SK-N-SH (cell line): ENCODE results near the gene LIMK1. TPM values are rescaled to one million over a fixed set of nuclear protein-coding genes. Genes with fewer than 3 reads are reported as not detected.

Experiments used
- CTCF ChIA-PET: fragments of 300-600, 350-600 bp; formaldehyde crosslinking; extraction: SDS; loops from one replicate; lab custom pipeline; 2021; lab: Yijun Ruan, JAX
- POLR2A ChIA-PET: fragments of 350-600 bp; sonication (Branson Sonifier 250); formaldehyde crosslinking; extraction: SDS; loops from one replicate; lab custom pipeline; 2020; ENCODE audit warnings: antibody characterized with exemption, inconsistent platforms; lab: Yijun Ruan, JAX
- DNase-seq: peaks from one replicate; pipeline ENCODE4 v3.0.0; 2012
- H2AFZ ChIP-seq: fragments of 200-600 bp; sonication (generic); 2 replicates; pipeline ENCODE4 v1.8.1; 2016; ENCODE audit warnings: antibody characterized with exemption, mild to moderate bottlenecking, low read depth
- H3F3A ChIP-seq: fragments of 200-600 bp; sonication (generic); replicated peaks from 2 replicates; pipeline ENCODE3; 2016; ENCODE audit warnings: antibody characterized with exemption, mild to moderate bottlenecking; ENCODE audit not compliant: insufficient read depth
- H3K27ac ChIP-seq, 2 experiments: fragments of 200-500 bp in 1 of 2; fragments of 200-600 bp in 1 of 2; sonication (Bioruptor generic) in 1 of 2; sonication (generic), shearing (Covaris generic) in 1 of 2; 2 replicates each; pipeline versions ENCODE4 v1.5.1 to v1.6.1; 2014 to 2016; ENCODE audit warnings: low read depth in 2 of 2, inconsistent platforms in 1 of 2, low read length in 1 of 2, mild to moderate bottlenecking in 1 of 2, mixed read lengths in 1 of 2
- H3K27me3 ChIP-seq: fragments of 200-600 bp; sonication (generic), shearing (Covaris generic); 2 replicates; pipeline ENCODE4 v1.6.1; 2016; ENCODE audit warnings: mixed run types; ENCODE audit not compliant: insufficient read depth
- H3K36me3 ChIP-seq, 2 experiments: fragments of 200-500 bp in 1 of 2; fragments of 200-600 bp in 1 of 2; sonication (Bioruptor generic) in 1 of 2; sonication (generic) in 1 of 2; replicated peaks in 1 of 2; 2 replicates each; pipeline versions ENCODE3 to v1.5.1; 2014 to 2016; ENCODE audit warnings: low read length in 1 of 2, mild to moderate bottlenecking in 1 of 2; ENCODE audit not compliant: insufficient read depth in 2 of 2, control insufficient read depth in 1 of 2
- H3K4me1 ChIP-seq, 2 experiments: fragments of 200-500 bp in 1 of 2; fragments of 200-600 bp in 1 of 2; sonication (Bioruptor generic) in 1 of 2; sonication (generic), shearing (Covaris generic) in 1 of 2; 2 replicates each; pipeline versions ENCODE4 v1.5.1 to v1.6.1; 2014 to 2016; ENCODE audit warnings: low read depth in 1 of 2, low read length in 1 of 2, mixed run types in 1 of 2; ENCODE audit not compliant: insufficient read depth in 2 of 2, control insufficient read depth in 1 of 2
- H3K4me2 ChIP-seq: fragments of 200-600 bp; sonication (generic), shearing (Covaris generic); 2 replicates; pipeline ENCODE4 v1.6.1; 2017; ENCODE audit warnings: mixed run types
- H3K4me3 ChIP-seq, 2 experiments: fragments of 200-500 bp in 1 of 2; fragments of 200-600 bp in 1 of 2; sonication (Bioruptor generic) in 1 of 2; sonication (generic), shearing (Covaris generic) in 1 of 2; 2 replicates each; pipeline versions ENCODE4 v1.5.1 to v1.8.1; 2014 to 2016; ENCODE audit warnings: low read depth in 2 of 2, inconsistent platforms in 1 of 2, low read length in 1 of 2, mild to moderate bottlenecking in 1 of 2, mixed read lengths in 1 of 2, moderate library complexity in 1 of 2
- H3K79me2 ChIP-seq: fragments of 200-600 bp; sonication (generic); 2 replicates; pipeline ENCODE4 v1.8.1; 2017; ENCODE audit warnings: mild to moderate bottlenecking; ENCODE audit not compliant: insufficient read depth
- H3K9ac ChIP-seq: fragments of 200-600 bp; sonication (generic); 2 replicates; pipeline ENCODE4 v1.6.1; 2017; ENCODE audit warnings: mixed run types
- H3K9me2 ChIP-seq: fragments of 200-600 bp; sonication (generic); 2 replicates; pipeline ENCODE4 v1.6.1; 2017; ENCODE audit warnings: mixed run types
- H3K9me3 ChIP-seq: fragments of 200-600 bp; sonication (generic); 2 replicates; pipeline ENCODE4 v1.6.1; 2017; ENCODE audit warnings: mixed run types, mild to moderate bottlenecking, moderate library complexity
- H4K20me1 ChIP-seq: fragments of 200-600 bp; sonication (generic); 2 replicates; pipeline ENCODE4 v1.6.1; 2017; ENCODE audit warnings: mild to moderate bottlenecking, mixed run types; ENCODE audit not compliant: insufficient read depth
- CTCF ChIP-seq: fragments of 200-600 bp; sonication (generic); IDR thresholded peaks from 2 replicates; pipeline ENCODE4 v1.6.1; 2017; ENCODE audit warnings: antibody characterized with exemption, mild to moderate bottlenecking, moderate library complexity
- ELF1 ChIP-seq: IDR thresholded peaks from 2 replicates; pipeline ENCODE4 v1.4.0; 2012
- EP300 ChIP-seq, 2 experiments: IDR thresholded peaks; 2 replicates each; pipeline versions ENCODE4 v1.4.0 to v1.6.1; 2012; ENCODE audit warnings: borderline replicate concordance in 1 of 2, low read depth in 1 of 2, low read length in 1 of 2
- EZH2phosphoT487 ChIP-seq: fragments of 200-600 bp; sonication (generic); IDR thresholded peaks from 2 replicates; pipeline ENCODE4 v1.6.1; 2017; ENCODE audit warnings: low read depth, mixed run types, mild to moderate bottlenecking, antibody characterized with exemption, moderate library complexity, borderline replicate concordance
- FOSL2 ChIP-seq: IDR thresholded peaks from 2 replicates; pipeline ENCODE4 v1.4.0; 2012; ENCODE audit warnings: low read depth, mild to moderate bottlenecking, moderate library complexity, borderline replicate concordance
- FOXJ3 ChIP-seq: sonication (generic); formaldehyde crosslinking; IDR thresholded peaks from 2 replicates; pipeline ENCODE4 v1.5.1; 2020; ENCODE audit warnings: mild to moderate bottlenecking, missing genetic modification reagents
- FOXM1 ChIP-seq: IDR thresholded peaks from 2 replicates; pipeline ENCODE4 v1.4.0; 2012; ENCODE audit warnings: low read depth, mild to moderate bottlenecking
- GATA2 ChIP-seq: sonication (generic); formaldehyde crosslinking; IDR thresholded peaks from 2 replicates; pipeline ENCODE4 v1.5.0; 2020; ENCODE audit warnings: mild to moderate bottlenecking, missing genetic modification reagents
- IRF3 ChIP-seq: fragments of 150-350 bp; IDR thresholded peaks from 2 replicates; pipeline ENCODE4 v1.6.1; 2016; ENCODE audit warnings: mild to moderate bottlenecking, low read depth, low read length
- NFIC ChIP-seq: IDR thresholded peaks from 2 replicates; pipeline ENCODE4 v1.4.0; 2012; ENCODE audit warnings: borderline replicate concordance
- RAD21 ChIP-seq: IDR thresholded peaks from 2 replicates; pipeline ENCODE4 v1.6.1; 2012; ENCODE audit warnings: mild to moderate bottlenecking, low read length
- REST ChIP-seq: IDR thresholded peaks from 2 replicates; pipeline ENCODE4 v1.6.1; 2012; ENCODE audit warnings: mild to moderate bottlenecking, low read depth, low read length, moderate library complexity
- RFX5 ChIP-seq: IDR thresholded peaks from 2 replicates; pipeline ENCODE4 v1.6.1; 2012; ENCODE audit warnings: mild to moderate bottlenecking, improper control_type of control experiment, low read length
- RXRA ChIP-seq: IDR thresholded peaks from 2 replicates; pipeline ENCODE4 v1.4.0; 2012; ENCODE audit warnings: low read depth, mild to moderate bottlenecking, borderline replicate concordance
- SIN3A ChIP-seq: IDR thresholded peaks from 2 replicates; pipeline ENCODE4 v1.6.1; 2012; ENCODE audit warnings: low read depth, mild to moderate bottlenecking, low read length, moderate library complexity, borderline replicate concordance
- SMC3 ChIP-seq: IDR thresholded peaks from 2 replicates; pipeline ENCODE4 v1.6.1; 2012; ENCODE audit warnings: low read depth, low read length, improper control_type of control experiment
- TAF1 ChIP-seq: IDR thresholded peaks from 2 replicates; pipeline ENCODE4 v1.6.1; 2012; ENCODE audit warnings: low read depth, mild to moderate bottlenecking, low read length, moderate library complexity, borderline replicate concordance
- TCF12 ChIP-seq: IDR thresholded peaks from 2 replicates; pipeline ENCODE4 v1.4.0; 2012
- TEAD4 ChIP-seq: IDR thresholded peaks from 2 replicates; pipeline ENCODE4 v1.4.0; 2012; ENCODE audit warnings: mild to moderate bottlenecking, borderline replicate concordance; ENCODE audit not compliant: insufficient read depth
- USF1 ChIP-seq: IDR thresholded peaks from 2 replicates; pipeline ENCODE4 v1.4.0; 2012; ENCODE audit warnings: low read depth, borderline replicate concordance
- YY1 ChIP-seq: IDR thresholded peaks from 2 replicates; pipeline ENCODE4 v1.4.0; 2012; ENCODE audit warnings: low read depth, mild to moderate bottlenecking
- ZBTB33 ChIP-seq: IDR thresholded peaks from 2 replicates; pipeline ENCODE4 v1.4.0; 2012; ENCODE audit warnings: low read depth, borderline replicate concordance
- WGBS: methylation state at CpG from one replicate; pipeline ENCODE4 v1.1.6; 2017; ENCODE audit warnings: low lambda C conversion rate; 5-methylcytosine and 5-hydroxymethylcytosine counted together
- polyA plus RNA-seq, 3 experiments: library from polyadenylated mRNA; depleted of rRNA; stranded (reverse); fragments of >200 nt; gene quantifications; 2 replicates each; pipeline ENCODE4 v1.2.3, GENCODE V29; 2012

LIMK1 gene
- polyA plus RNA-seq, 1 of the 3 experiments (the other 2 are of a cell fraction) = 86.6 TPM

GRCh38 chr7:74097937-74098614 lies 14.5 kb downstream of the LIMK1 start:
- 16% methylated on average over 10 of the region's 11 CpGs for WGBS
- peak overlapping the region; percentile 45 for H3K4me2 ChIP-seq
- peak overlapping the region; percentile 73 to 97 for H3K27ac ChIP-seq
- H2AFZ ChIP-seq = no peak overlapping the region
- no peaks in the 10 kb centered on the region for H3K9me2 ChIP-seq
- no peaks in the 10 kb centered on the region for H4K20me1 ChIP-seq
- H3K36me3 ChIP-seq = peaks cover 18 to 62% of the 10 kb centered on the region in 2 experiments
- peaks cover 26 to 38% of the 10 kb centered on the region in 2 experiments; a peak in 3 of 4 replicates for H3K4me1 ChIP-seq
- POLR2A ChIA-PET = no interaction called here
- 0 out of 4 replicates have a peak overlapping the region, but pooled peaks of 1 of the 2 experiments have one; percentile 2 for H3K4me3 ChIP-seq
- no peaks in the 10 kb centered on the region for H3K27me3 ChIP-seq
- peaks cover 32% of the 10 kb centered on the region; the same call in 1 of the 2 replicates for H3K79me2 ChIP-seq
- peak overlapping the region; percentile 53 for H3K9ac ChIP-seq
- H3K9me3 ChIP-seq = no peaks in the 10 kb centered on the region
- CTCF ChIA-PET = interaction anchor here (0.8 to 1.0 kb wide), 2 partner anchors 14 to 303 kb away, joined by 3 read pairs; no protein-coding TSS in a partner anchor
- peaks cover 49% of the 10 kb centered on the region for H3F3A ChIP-seq
- DNase-seq = peak; percentile 67
- TF ChIP-seq TAF1 (0 out of 2 replicates have a peak, but pooled peaks have one; percentile 21), FOXM1 (no peak), RFX5 (no peak), SIN3A (no peak; the same call in 1 of the 2 replicates), USF1 (peak; percentile 82), EP300 (IDR thresholded peaks at IDR 0.05; ENCODE audit: borderline replicate concordance in 1 of 2, low read depth in 1 of 2, low read length in 1 of 2) (peak in 1 of 2 experiments; percentile 34; a peak in 1 of 4 replicates), ZBTB33 (peak; percentile 34; the same call in 1 of the 2 replicates), NFIC (peak; percentile 41; the same call in 1 of the 2 replicates), CTCF (no peak), REST (peak; percentile 42; the same call in 1 of the 2 replicates), YY1 (0 out of 2 replicates have a peak, but pooled peaks have one; percentile 17), SMC3 (no peak), FOXJ3 (CRISPR knock-in tag) (no peak), IRF3 (no peak), TEAD4 (0 out of 2 replicates have a peak, but pooled peaks have one; percentile 33), EZH2phosphoT487 (no peak), RAD21 (0 out of 2 replicates have a peak, but pooled peaks have one; percentile 11), TCF12 (peak; percentile 83), RXRA (peak; percentile 75; the same call in 1 of the 2 replicates), FOSL2 (peak; percentile 88), ELF1 (peak; percentile 76), GATA2 (no peak)
